ENCODE data around the gene PERM1. TPM values are rescaled to one million over a fixed set of nuclear protein-coding genes. Genes with fewer than 3 reads are reported as not detected.

PERM1 gene
- total and polyA plus RNA-seq, 9 of the 15 experiments (the other 6 are each of a cell fraction or from before 2014, with no cell fraction given), result not detected

GRCh38 chr1:961132-961669 is 20.7 kb downstream of the PERM1 start (continued):
- no peak for TF ChIP-seq PKNOX1 (IDR thresholded peaks at IDR 0.05)
- TF ChIP-seq PHB (CRISPR knock-in tag; IDR thresholded peaks at IDR 0.05), result no peak
- TF ChIP-seq ZNF121 (CRISPR knock-in tag; conservative IDR thresholded peaks at IDR 0.05), result no peak
- no peak for TF ChIP-seq TAL1 (IDR thresholded peaks at IDR 0.05)
- no peak for TF ChIP-seq CSDE1 (IDR thresholded peaks at IDR 0.05)
- no peak for TF ChIP-seq ZNF780A (CRISPR knock-in tag; IDR thresholded peaks at IDR 0.05)
- TF ChIP-seq ZNF511 (CRISPR knock-in tag; IDR thresholded peaks at IDR 0.05), result no peak; the same call in 1 of the 2 replicates
- no peak for TF ChIP-seq HSF4 (CRISPR knock-in tag; IDR thresholded peaks at IDR 0.05; ENCODE audit: borderline replicate concordance)
- no peak for TF ChIP-seq RHOXF2B (CRISPR knock-in tag; conservative IDR thresholded peaks at IDR 0.05)
- TF ChIP-seq ZNF431 (CRISPR knock-in tag; IDR thresholded peaks at IDR 0.05), result peak; percentile 69; the same call in 1 of the 2 replicates
- no peak for TF ChIP-seq YBX1 (IDR thresholded peaks at IDR 0.05)
- no peak for TF ChIP-seq FOXA1 (IDR thresholded peaks at IDR 0.05; ENCODE audit: borderline replicate concordance)
- no peak for TF ChIP-seq ZNF830 (CRISPR knock-in tag; IDR thresholded peaks at IDR 0.05)
- no peak for TF ChIP-seq SMAD1 (IDR thresholded peaks at IDR 0.05; ENCODE audit: low read depth, low read length, partially characterized antibody)
- no peak for TF ChIP-seq ZZZ3 (IDR thresholded peaks at IDR 0.05)
- TF ChIP-seq SMAD4 (CRISPR knock-in tag; conservative IDR thresholded peaks at IDR 0.05), result no peak
- TF ChIP-seq ZFPM2 (CRISPR knock-in tag; IDR thresholded peaks at IDR 0.05), result no peak
- TF ChIP-seq ZFP1 (CRISPR knock-in tag; IDR thresholded peaks at IDR 0.05), result no peak
- TF ChIP-seq ERF (CRISPR knock-in tag; IDR thresholded peaks at IDR 0.05), result no peak
- TF ChIP-seq HMGN3 (IDR thresholded peaks at IDR 0.05; ENCODE audit: borderline replicate concordance, extremely low read depth, insufficient read length, low read depth, low read length), result no peak
- no peak for TF ChIP-seq ZNF707 (CRISPR knock-in tag; conservative IDR thresholded peaks at IDR 0.05)
- no peak for TF ChIP-seq MLX (CRISPR knock-in tag; conservative IDR thresholded peaks at IDR 0.05)
- TF ChIP-seq DMBX1 (CRISPR knock-in tag; IDR thresholded peaks at IDR 0.05; ENCODE audit: borderline replicate concordance), result no peak
- TF ChIP-seq THAP12 (CRISPR knock-in tag; IDR thresholded peaks at IDR 0.05), result 0 out of 2 replicates have a peak, but pooled peaks have one; percentile 4
- no peak for TF ChIP-seq TGIF2 (CRISPR knock-in tag; IDR thresholded peaks at IDR 0.05)
- no peak for TF ChIP-seq CBFA2T3 (IDR thresholded peaks at IDR 0.05)
- no peak for TF ChIP-seq CREB3 (tag; conservative IDR thresholded peaks at IDR 0.05; ENCODE audit: low read depth)

Data from K562 (cell line).